Endodermal cell (in vitro differentiated cells): ENCODE measurements around the gene EID2B. TPM values are rescaled to one million over a fixed set of nuclear protein-coding genes. Genes with fewer than 3 reads are reported as not detected.

ENCODE experiments used
- DNase-seq: peaks from one replicate; pipeline ENCODE4 v3.0.0-alpha.2; 2017
- H3K27ac ChIP-seq: 2 replicates; pipeline ENCODE4 v1.5.1; 2013; ENCODE audit warnings: mild to moderate bottlenecking, low read depth, low read length, moderate library complexity
- H3K27me3 ChIP-seq: 2 replicates; pipeline ENCODE4 v1.6.1; 2013; ENCODE audit warnings: mild to moderate bottlenecking, low read length, moderate library complexity; ENCODE audit not compliant: insufficient read depth, control insufficient read depth, poor library complexity, severe bottlenecking
- H3K36me3 ChIP-seq: 2 replicates; pipeline ENCODE4 v1.7.0; 2013; ENCODE audit warnings: mild to moderate bottlenecking, low read length, moderate library complexity; ENCODE audit not compliant: control insufficient read depth, insufficient read depth
- H3K4me1 ChIP-seq: one replicate; pipeline ENCODE4 v1.7.0; 2013; ENCODE audit warnings: low read length; ENCODE audit not compliant: control insufficient read depth, insufficient read depth
- H3K4me3 ChIP-seq: 2 replicates; pipeline ENCODE4 v1.5.1; 2013; ENCODE audit warnings: mild to moderate bottlenecking, low read length, moderate library complexity
- H3K9ac ChIP-seq: 2 replicates; pipeline ENCODE4 v1.6.1; 2013; ENCODE audit warnings: mild to moderate bottlenecking, low read length, moderate library complexity; ENCODE audit not compliant: poor library complexity, severe bottlenecking; ENCODE audit errors: extremely low read depth
- H3K9me3 ChIP-seq: 2 replicates; pipeline ENCODE4 v1.6.1; 2013; ENCODE audit warnings: mild to moderate bottlenecking, low read length, moderate library complexity; ENCODE audit not compliant: control insufficient read depth
- H3K27ac Mint-ChIP-seq: 2 replicates; pipeline ENCODE4 v1.8.0; 2020; ENCODE audit warnings: mixed read lengths
- H3K27me3 Mint-ChIP-seq: 2 replicates; pipeline ENCODE4 v1.8.0; 2021; ENCODE audit warnings: mild to moderate bottlenecking, mixed read lengths; ENCODE audit not compliant: insufficient read depth
- H3K36me3 Mint-ChIP-seq: 2 replicates; pipeline ENCODE4 v1.8.0; 2020; ENCODE audit warnings: low read depth, mixed read lengths
- H3K4me1 Mint-ChIP-seq: 2 replicates; pipeline ENCODE4 v1.8.0; 2020; ENCODE audit warnings: mixed read lengths
- H3K4me3 Mint-ChIP-seq: 2 replicates; pipeline ENCODE4 v1.8.0; 2020; ENCODE audit warnings: mild to moderate bottlenecking, moderate library complexity, mixed read lengths
- H3K9me3 Mint-ChIP-seq: 2 replicates; pipeline ENCODE4 v1.8.0; 2020; ENCODE audit warnings: mild to moderate bottlenecking, mixed read lengths
- WGBS, 2 experiments: methylation state at CpG; one replicate each; pipeline versions ENCODE4 v1.1.5 to v1.1.7; 2013; ENCODE audit warnings: missing lambda C conversion rate in 2 of 2, mixed read lengths in 1 of 2; ENCODE audit not compliant: insufficient coverage in 1 of 2, insufficient read length in 1 of 2; 5-methylcytosine and 5-hydroxymethylcytosine counted together
- total RNA-seq, 2 donors: library from RNA; stranded (reverse); fragmentation: NEBNext Ultra II Directional in 1 of 2; extraction: Animal tissue kit (Norgen Biotek cat#: 25700) in 1 of 2; gene quantifications; 2 replicates in 1 of 2; 3 replicates in 1 of 2; pipeline ENCODE4 v1.2.1, GENCODE V29; 2021
- TF ChIP-seq, protein P1 (sequence below): fragments of 200-600 bp; sonication (generic); conservative IDR thresholded peaks from 2 replicates; pipeline ENCODE4 v1.5.0; 2021; ENCODE audit warnings: antibody characterized with exemption, mild to moderate bottlenecking

EID2B gene
- total RNA-seq, 2 donors from 2014 or later, result 1.2 to 3.8 TPM

DNA sequence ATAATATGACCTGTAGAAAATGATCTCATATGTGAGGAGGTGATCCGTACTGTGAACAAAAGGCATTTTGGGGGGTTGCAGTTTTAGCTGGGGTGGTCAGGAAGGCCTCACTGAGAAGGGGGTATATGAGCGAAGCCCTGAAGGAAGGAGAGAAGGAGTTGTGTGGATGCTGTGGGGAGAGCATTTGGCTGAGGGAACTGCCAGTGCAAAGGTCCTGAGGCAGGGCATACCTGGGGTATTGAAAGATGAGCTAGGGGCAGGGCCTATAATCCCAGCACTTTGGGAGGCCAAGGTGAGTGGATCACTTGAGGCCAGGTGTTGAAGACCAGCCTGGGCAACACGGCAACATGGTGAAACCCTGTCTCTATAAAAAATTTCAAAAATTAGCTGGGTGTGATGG, 15.2 kb downstream of the EID2B start:
- H3K4me3 Mint-ChIP-seq, result peak overlapping the region; percentile 84
- Histone ChIP-seq H3K9me3 (no peaks in the 10 kb centered on the region), H3K27ac (no peak overlapping the region), H3K36me3 (peaks cover 3% of the 10 kb centered on the region), H3K4me1 (no peaks in the 10 kb centered on the region), H3K4me3 (no peak overlapping the region), H3K27me3 (peaks cover 36% of the 10 kb centered on the region), H3K9ac (no peak overlapping the region)
- H3K27me3 Mint-ChIP-seq, result peaks cover 25% of the 10 kb centered on the region
- H3K27ac Mint-ChIP-seq, result no peak overlapping the region
- H3K4me1 Mint-ChIP-seq, result peaks cover 19% of the 10 kb centered on the region
- H3K36me3 Mint-ChIP-seq, result peaks cover 15% of the 10 kb centered on the region
- 80 to 83% methylated on average over 3 of the region's 3 CpGs for WGBS, 2 experiments
- no peak for DNase-seq
- TF ChIP-seq, protein P1, sequence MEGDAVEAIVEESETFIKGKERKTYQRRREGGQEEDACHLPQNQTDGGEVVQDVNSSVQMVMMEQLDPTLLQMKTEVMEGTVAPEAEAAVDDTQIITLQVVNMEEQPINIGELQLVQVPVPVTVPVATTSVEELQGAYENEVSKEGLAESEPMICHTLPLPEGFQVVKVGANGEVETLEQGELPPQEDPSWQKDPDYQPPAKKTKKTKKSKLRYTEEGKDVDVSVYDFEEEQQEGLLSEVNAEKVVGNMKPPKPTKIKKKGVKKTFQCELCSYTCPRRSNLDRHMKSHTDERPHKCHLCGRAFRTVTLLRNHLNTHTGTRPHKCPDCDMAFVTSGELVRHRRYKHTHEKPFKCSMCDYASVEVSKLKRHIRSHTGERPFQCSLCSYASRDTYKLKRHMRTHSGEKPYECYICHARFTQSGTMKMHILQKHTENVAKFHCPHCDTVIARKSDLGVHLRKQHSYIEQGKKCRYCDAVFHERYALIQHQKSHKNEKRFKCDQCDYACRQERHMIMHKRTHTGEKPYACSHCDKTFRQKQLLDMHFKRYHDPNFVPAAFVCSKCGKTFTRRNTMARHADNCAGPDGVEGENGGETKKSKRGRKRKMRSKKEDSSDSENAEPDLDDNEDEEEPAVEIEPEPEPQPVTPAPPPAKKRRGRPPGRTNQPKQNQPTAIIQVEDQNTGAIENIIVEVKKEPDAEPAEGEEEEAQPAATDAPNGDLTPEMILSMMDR, result no peak
- H3K9me3 Mint-ChIP-seq, result no peaks in the 10 kb centered on the region

DNA sequence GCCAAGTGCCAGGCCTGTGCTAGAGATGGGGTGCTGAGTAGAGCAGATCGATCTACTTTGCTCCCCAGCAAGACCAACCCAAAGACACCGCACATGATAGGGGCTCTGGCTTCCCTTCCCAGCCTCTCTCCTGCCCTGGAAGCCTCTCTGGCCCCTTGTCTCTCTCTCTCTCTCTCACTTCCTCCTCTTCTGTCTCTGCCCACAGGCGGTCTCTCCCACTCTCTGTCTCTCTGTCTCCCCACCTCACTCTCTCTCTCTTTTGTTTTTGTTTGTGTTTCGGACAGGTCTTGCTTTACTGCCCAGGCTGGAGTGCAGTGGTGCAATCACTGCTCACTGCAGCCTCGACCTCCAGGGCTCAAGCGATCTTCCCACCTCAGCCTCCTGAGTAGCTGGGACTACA, 16.4 kb downstream of the EID2B start:
- Histone ChIP-seq H3K4me1 (no peaks in the 10 kb centered on the region), H3K27me3 (peaks cover 36% of the 10 kb centered on the region), H3K4me3 (peak overlapping the region; percentile 91), H3K9me3 (no peaks in the 10 kb centered on the region), H3K27ac (no peak overlapping the region), H3K36me3 (peaks cover 3% of the 10 kb centered on the region), H3K9ac (peak overlapping the region; percentile 62)
- Mint-ChIP-seq H3K4me3 (peak overlapping the region; percentile 84), H3K36me3 (peaks cover 15% of the 10 kb centered on the region), H3K27me3 (peaks cover 30% of the 10 kb centered on the region), H3K27ac (peak overlapping the region; percentile 17), H3K4me1 (peaks cover 19% of the 10 kb centered on the region), H3K9me3 (no peaks in the 10 kb centered on the region)
- DNase-seq, result no peak
- TF ChIP-seq, protein P1, result no peak
- WGBS, 2 experiments, result 62 to 71% methylated on average over 4 to 6 of the region's 6 CpGs

DNA sequence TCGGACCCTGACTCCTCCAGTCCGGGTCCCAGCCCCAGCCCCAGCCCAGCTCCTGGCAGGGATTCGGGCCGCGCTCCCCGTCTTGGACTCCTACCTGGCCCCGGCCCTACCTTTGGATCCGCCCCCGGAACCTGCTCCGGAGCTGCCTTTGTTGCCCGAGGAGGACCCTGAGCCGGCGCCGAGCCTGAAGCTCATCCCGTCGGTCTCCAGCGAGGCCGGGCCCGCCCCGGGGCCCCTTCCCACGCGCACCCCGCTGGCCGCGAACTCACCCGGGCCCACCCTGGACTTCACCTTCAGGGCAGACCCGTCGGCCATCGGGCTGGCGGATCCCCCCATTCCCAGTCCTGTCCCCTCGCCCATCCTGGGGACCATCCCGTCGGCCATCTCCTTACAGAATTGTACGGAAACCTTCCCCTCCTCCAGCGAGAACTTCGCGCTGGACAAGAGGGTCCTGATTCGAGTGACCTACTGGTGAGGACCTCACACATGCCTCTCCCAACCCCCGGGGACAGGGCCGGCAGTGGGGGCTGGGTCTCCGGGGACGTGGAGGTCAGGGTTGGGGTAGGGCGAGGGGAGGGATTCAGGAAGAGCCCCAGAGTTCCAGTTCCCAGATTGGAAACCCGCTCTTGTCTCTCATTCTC, 17.0 kb downstream of the EID2B start:
- Histone ChIP-seq H3K9ac (peak overlapping the region; percentile 62), H3K9me3 (no peaks in the 10 kb centered on the region), H3K4me1 (no peaks in the 10 kb centered on the region), H3K27ac (no peak overlapping the region), H3K36me3 (no peaks in the 10 kb centered on the region), H3K27me3 (peaks cover 36% of the 10 kb centered on the region), H3K4me3 (peak overlapping the region; percentile 91)
- no peaks in the 10 kb centered on the region for H3K9me3 Mint-ChIP-seq
- TF ChIP-seq, protein P1, result no peak
- DNase-seq, result peak; percentile 91
- peak overlapping the region; percentile 70 for H3K27ac Mint-ChIP-seq
- H3K27me3 Mint-ChIP-seq, result peaks cover 30% of the 10 kb centered on the region
- H3K4me1 Mint-ChIP-seq, result peaks cover 19% of the 10 kb centered on the region
- peaks cover 11% of the 10 kb centered on the region for H3K36me3 Mint-ChIP-seq
- peak overlapping the region; percentile 84 for H3K4me3 Mint-ChIP-seq
- WGBS, 2 experiments, result 3 to 7% methylated on average over 11 to 44 of the region's 44 CpGs
